Suprapubic skin (tissue), 4 donors: Measurements from ENCODE around the gene RAB31. TPM values are rescaled to one million over a fixed set of nuclear protein-coding genes. Genes with fewer than 3 reads are reported as not detected.
A peak's percentile ranks its signal among the peaks of the same experiment; 100 is the strongest.

Experiments used
- DNase-seq, 2 donors: peaks; one replicate each; pipeline ENCODE4 v3.0.0-alpha.2; 2019; ENCODE audit warnings: low spot score in 2 of 2
- H3K27ac ChIP-seq: fragments of 200-600 bp; sonication (generic); one replicate; pipeline ENCODE4 v1.5.1; 2019
- H3K27me3 ChIP-seq: fragments of 200-600 bp; sonication (generic); one replicate; pipeline ENCODE4 v1.5.1; 2019
- H3K36me3 ChIP-seq: fragments of 200-600 bp; sonication (generic); one replicate; pipeline ENCODE4 v1.5.1; 2019
- H3K4me1 ChIP-seq: fragments of 200-600 bp; sonication (generic); one replicate; pipeline ENCODE4 v1.5.1; 2019
- H3K4me3 ChIP-seq: fragments of 200-600 bp; sonication (generic); one replicate; pipeline ENCODE4 v1.5.1; 2019; ENCODE audit warnings: mild to moderate bottlenecking
- H3K9me3 ChIP-seq: fragments of 200-600 bp; sonication (generic); one replicate; pipeline ENCODE4 v1.5.1; 2019
- CTCF ChIP-seq, 2 donors: fragments of 200-600 bp in 1 of 2; fragments of 450-650 bp in 1 of 2; sonication (generic) in 1 of 2; IDR thresholded peaks; one replicate each; pipeline ENCODE4 v1.5.1; 2016 to 2019; ENCODE audit warnings: antibody characterized with exemption in 2 of 2, mild to moderate bottlenecking in 1 of 2, moderate library complexity in 1 of 2
- EP300 ChIP-seq: sonication (generic); formaldehyde crosslinking; IDR thresholded peaks from one replicate; pipeline ENCODE4 v1.6.1; 2017; ENCODE audit warnings: antibody characterized with exemption
- POLR2A ChIP-seq, 2 donors: fragments of 450-650 bp; IDR thresholded peaks; one replicate each; pipeline ENCODE4 v1.6.1; 2017; ENCODE audit warnings: antibody characterized with exemption in 2 of 2, mild to moderate bottlenecking in 2 of 2, moderate library complexity in 2 of 2
- POLR2AphosphoS5 ChIP-seq, 3 donors: sonication (generic); formaldehyde crosslinking; IDR thresholded peaks; one replicate each; pipeline ENCODE4 v1.6.1; 2017; ENCODE audit warnings: antibody characterized with exemption in 3 of 3
- WGBS: methylation state at CpG from one replicate; pipeline ENCODE4 v1.1.5; 2018; 5-methylcytosine and 5-hydroxymethylcytosine counted together
- total RNA-seq, 4 donors: library from RNA; depleted of rRNA; stranded (reverse); fragments of >200 nt; gene quantifications; one replicate each; pipeline ENCODE4 v1.1.0, GENCODE V29; 2016

RAB31 gene
- total RNA-seq: 10 to 100 TPM in 3 of 4 donors, 1 to 10 TPM in 1; 5.8 to 15.2 (median 11.4) TPM

GRCh38 chr18:9708057-9708433 lies at the start of gene RAB31:
RAB31 (plus strand) TSS chr18:9708301; CDS start chr18:9708406, 105 bp downstream.
- TF ChIP-seq POLR2A (IDR thresholded peaks at IDR 0.05): peak; percentile 64 to 90
- TF ChIP-seq EP300: no peak
- TF ChIP-seq POLR2AphosphoS5 (IDR thresholded peaks at IDR 0.05): no peak
- Histone ChIP-seq H3K4me1 (peaks cover 15% of the 10 kb centered on the region), H3K27ac (peak within 1 kb of the TSS; percentile 88), H3K36me3 (no peaks in the 10 kb centered on the region), H3K4me3 (peak within 1 kb of the TSS; percentile 85), H3K9me3 (no peaks in the 10 kb centered on the region), H3K27me3 (no peaks in the 10 kb centered on the region)
- no CpG with 5 or more reads among the region's 59 CpGs for WGBS
- peak; percentile 84 to 86 for DNase-seq

- H3K27me3 ChIP-seq: no peaks in the 10 kb centered on the region
- no peaks in the 10 kb centered on the region for H3K36me3 ChIP-seq
- no peak overlapping the region for H3K27ac ChIP-seq
- TF ChIP-seq POLR2AphosphoS5 (IDR thresholded peaks at IDR 0.05) (no peak), EP300 (no peak), POLR2A (IDR thresholded peaks at IDR 0.05) (no peak), CTCF (IDR thresholded peaks at IDR 0.05) (no peak)
- no peaks in the 10 kb centered on the region for H3K9me3 ChIP-seq
- H3K4me3 ChIP-seq: no peak overlapping the region
- peaks cover 3% of the 10 kb centered on the region for H3K4me1 ChIP-seq
- WGBS: 91% methylated on average over 24 of the region's 24 CpGs
- DNase-seq: no peak
Measured at GRCh38 chr18:9659499-9660375, 48.4 kb upstream of the RAB31 start.

GRCh38 chr18:9661564-9661963 lies 46.5 kb upstream of the RAB31 start:
- Histone ChIP-seq H3K36me3 (no peaks in the 10 kb centered on the region), H3K4me3 (no peak overlapping the region), H3K4me1 (peaks cover 3% of the 10 kb centered on the region), H3K27me3 (no peaks in the 10 kb centered on the region), H3K27ac (no peak overlapping the region), H3K9me3 (no peaks in the 10 kb centered on the region)
- DNase-seq: no peak
- TF ChIP-seq POLR2AphosphoS5 (IDR thresholded peaks at IDR 0.05): no peak
- no peak for TF ChIP-seq EP300
- no peak for TF ChIP-seq POLR2A (IDR thresholded peaks at IDR 0.05)
- TF ChIP-seq CTCF (IDR thresholded peaks at IDR 0.05): no peak
- 100% methylated on average over 1 of the region's 1 CpG for WGBS

GRCh38 chr18:9663377-9663776 lies 44.7 kb upstream of the RAB31 start:
- no peak overlapping the region for H3K27ac ChIP-seq
- no peaks in the 10 kb centered on the region for H3K27me3 ChIP-seq
- no peaks in the 10 kb centered on the region for H3K9me3 ChIP-seq
- TF ChIP-seq POLR2AphosphoS5 (IDR thresholded peaks at IDR 0.05) (no peak), POLR2A (IDR thresholded peaks at IDR 0.05) (no peak), EP300 (no peak), CTCF (IDR thresholded peaks at IDR 0.05) (no peak)
- H3K36me3 ChIP-seq: no peaks in the 10 kb centered on the region
- H3K4me3 ChIP-seq: no peak overlapping the region
- no peak for DNase-seq
- no peaks in the 10 kb centered on the region for H3K4me1 ChIP-seq
- 87% methylated on average over 8 of the region's 8 CpGs for WGBS

GRCh38 chr18:9665314-9665713 lies 42.8 kb upstream of the RAB31 start:
- no peaks in the 10 kb centered on the region for H3K36me3 ChIP-seq
- no peak for TF ChIP-seq CTCF (IDR thresholded peaks at IDR 0.05)
- TF ChIP-seq EP300: no peak
- no peak for TF ChIP-seq POLR2A (IDR thresholded peaks at IDR 0.05)
- no peak for TF ChIP-seq POLR2AphosphoS5 (IDR thresholded peaks at IDR 0.05)
- DNase-seq: no peak
- H3K4me3 ChIP-seq: no peak overlapping the region
- H3K27me3 ChIP-seq: no peaks in the 10 kb centered on the region
- no peak overlapping the region for H3K27ac ChIP-seq
- no peaks in the 10 kb centered on the region for H3K9me3 ChIP-seq
- no peaks in the 10 kb centered on the region for H3K4me1 ChIP-seq
- 91% methylated on average over 3 of the region's 3 CpGs for WGBS
